ENCODE data around the gene MAP1LC3B2.
A peak's percentile ranks its signal among the peaks of the same experiment; 100 is the strongest.

MAP1LC3B2 gene

DNA sequence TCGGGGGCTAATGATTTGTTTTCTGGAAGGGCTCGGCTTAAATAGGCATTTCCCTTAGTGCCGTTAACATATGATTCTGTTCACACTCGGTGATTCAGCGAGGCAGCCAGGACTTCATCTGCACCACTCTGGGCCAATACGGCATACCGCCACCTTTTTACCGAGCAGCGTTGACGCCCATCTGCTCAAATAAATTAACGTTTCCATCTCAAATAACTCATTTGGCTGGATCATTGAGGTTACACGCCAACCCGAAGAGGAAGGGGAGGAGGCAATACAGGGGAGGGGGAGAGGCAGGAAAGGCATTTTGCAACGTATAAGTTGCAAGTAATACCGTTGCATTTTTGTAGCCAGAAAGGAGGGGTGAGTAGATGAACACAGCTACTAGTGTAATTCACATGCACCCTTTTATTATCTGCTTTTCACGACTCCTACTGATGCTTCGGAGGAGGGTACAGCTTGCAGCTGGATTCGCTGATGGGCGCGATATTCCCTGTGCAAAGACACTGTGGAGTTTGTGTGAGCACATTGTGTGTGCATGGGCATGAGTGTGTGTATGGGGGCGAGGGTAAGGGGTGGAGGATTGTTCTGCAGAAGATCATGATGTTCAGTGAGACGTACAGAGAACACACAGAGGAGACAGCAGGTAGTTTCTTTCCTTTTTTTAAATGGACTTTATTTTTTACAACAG is 45.9 kb downstream of the MAP1LC3B2 start:
- no peak overlapping the region for H3K4me3 ChIP-seq (ENCODE audit: low read length)
- TF ChIP-seq, protein P1, sequence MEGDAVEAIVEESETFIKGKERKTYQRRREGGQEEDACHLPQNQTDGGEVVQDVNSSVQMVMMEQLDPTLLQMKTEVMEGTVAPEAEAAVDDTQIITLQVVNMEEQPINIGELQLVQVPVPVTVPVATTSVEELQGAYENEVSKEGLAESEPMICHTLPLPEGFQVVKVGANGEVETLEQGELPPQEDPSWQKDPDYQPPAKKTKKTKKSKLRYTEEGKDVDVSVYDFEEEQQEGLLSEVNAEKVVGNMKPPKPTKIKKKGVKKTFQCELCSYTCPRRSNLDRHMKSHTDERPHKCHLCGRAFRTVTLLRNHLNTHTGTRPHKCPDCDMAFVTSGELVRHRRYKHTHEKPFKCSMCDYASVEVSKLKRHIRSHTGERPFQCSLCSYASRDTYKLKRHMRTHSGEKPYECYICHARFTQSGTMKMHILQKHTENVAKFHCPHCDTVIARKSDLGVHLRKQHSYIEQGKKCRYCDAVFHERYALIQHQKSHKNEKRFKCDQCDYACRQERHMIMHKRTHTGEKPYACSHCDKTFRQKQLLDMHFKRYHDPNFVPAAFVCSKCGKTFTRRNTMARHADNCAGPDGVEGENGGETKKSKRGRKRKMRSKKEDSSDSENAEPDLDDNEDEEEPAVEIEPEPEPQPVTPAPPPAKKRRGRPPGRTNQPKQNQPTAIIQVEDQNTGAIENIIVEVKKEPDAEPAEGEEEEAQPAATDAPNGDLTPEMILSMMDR (conservative IDR thresholded peaks at IDR 0.05; ENCODE audit: low read depth, low read length) = no peak
- no peak for DNase-seq (ENCODE audit: low read depth)

DNA sequence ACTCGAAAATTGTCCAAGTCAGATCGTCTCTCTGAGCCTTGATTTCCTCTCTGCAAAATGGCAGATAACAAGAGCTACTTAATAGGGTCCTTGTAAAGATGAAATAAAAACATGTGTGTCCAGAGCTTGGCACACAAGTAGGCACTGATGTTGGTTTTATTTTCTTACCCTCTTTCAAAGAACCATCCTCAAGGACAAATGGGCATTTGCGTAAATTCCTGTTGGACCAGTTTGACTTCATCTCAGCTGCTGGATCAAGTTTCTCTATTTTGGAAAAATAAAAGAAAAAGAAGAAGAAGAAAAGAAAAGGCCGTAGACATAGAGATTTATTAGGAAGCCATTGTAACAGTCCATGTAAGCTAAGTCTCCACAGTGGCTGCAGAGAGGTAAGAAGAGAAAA is 47.2 kb downstream of the MAP1LC3B2 start:
- TF ChIP-seq, protein P1 (conservative IDR thresholded peaks at IDR 0.05; ENCODE audit: low read depth, low read length) = no peak
- DNase-seq (ENCODE audit: low read depth) = no peak
- no peak overlapping the region for H3K4me3 ChIP-seq (ENCODE audit: low read length)

DNA sequence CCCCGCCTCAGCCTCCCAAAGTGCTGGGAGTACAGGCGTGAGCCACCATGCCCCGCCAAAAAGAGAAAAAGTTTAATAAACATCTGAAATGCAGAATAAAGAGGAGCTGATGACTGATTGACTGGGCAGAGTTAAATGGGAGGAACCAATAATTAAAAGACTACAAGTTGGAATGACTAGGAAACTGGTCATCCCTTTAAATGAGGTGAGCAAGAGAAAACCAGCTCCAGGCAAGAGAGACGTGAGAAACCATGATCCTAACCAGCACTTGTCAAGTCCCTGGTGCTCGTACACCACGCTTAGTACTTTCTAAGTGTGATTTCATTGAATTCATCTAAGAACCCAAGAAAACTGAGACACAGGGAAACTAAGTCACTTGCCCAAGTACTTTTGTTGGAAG is 47.9 kb downstream of the MAP1LC3B2 start:
- TF ChIP-seq, protein P1 (conservative IDR thresholded peaks at IDR 0.05; ENCODE audit: low read depth, low read length) = no peak
- no peak for DNase-seq (ENCODE audit: low read depth)
- H3K4me3 ChIP-seq (ENCODE audit: low read length) = no peak overlapping the region

DNA sequence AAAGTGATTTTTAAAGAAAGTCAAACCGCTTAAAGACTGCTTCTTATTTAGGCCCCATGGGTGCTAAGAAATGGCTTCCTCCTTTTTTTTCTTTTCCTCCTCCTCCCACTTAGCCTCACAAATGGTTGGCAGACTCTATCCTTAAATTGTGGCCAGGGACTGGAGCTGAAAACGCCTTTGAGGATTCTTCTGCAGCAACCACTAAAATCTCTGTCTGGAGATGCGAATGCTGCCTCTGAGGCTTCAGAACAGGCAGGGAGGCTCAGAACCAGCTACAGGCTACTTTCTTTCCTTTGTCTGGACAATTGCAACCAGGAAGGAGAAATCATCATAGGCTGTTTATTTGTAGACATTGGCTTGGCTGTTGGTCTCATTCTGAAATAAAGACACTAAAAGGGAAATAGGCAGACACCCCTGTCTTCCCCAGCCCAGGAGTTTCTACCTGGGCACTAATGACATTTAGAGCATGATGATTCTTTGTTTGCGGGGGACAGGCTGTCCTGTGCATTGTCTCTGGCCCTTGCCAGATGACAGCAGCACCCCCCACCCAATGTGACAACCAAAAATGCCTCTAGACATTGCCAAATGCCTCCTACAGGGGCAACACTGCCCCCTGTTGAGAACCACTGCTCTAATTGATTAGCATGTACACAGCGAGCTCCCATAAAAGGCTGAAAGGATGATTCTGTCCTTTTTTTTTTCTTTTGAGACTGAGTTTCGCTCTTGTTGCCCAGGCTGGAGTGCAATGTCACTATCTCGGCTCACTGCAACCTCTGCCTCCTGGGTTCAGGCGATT is 50.3 kb downstream of the MAP1LC3B2 start:
- DNase-seq (ENCODE audit: low read depth) = no peak
- no peak overlapping the region for H3K4me3 ChIP-seq (ENCODE audit: low read length)
- TF ChIP-seq, protein P1 (conservative IDR thresholded peaks at IDR 0.05; ENCODE audit: low read depth, low read length) = peak; percentile 48

DNA sequence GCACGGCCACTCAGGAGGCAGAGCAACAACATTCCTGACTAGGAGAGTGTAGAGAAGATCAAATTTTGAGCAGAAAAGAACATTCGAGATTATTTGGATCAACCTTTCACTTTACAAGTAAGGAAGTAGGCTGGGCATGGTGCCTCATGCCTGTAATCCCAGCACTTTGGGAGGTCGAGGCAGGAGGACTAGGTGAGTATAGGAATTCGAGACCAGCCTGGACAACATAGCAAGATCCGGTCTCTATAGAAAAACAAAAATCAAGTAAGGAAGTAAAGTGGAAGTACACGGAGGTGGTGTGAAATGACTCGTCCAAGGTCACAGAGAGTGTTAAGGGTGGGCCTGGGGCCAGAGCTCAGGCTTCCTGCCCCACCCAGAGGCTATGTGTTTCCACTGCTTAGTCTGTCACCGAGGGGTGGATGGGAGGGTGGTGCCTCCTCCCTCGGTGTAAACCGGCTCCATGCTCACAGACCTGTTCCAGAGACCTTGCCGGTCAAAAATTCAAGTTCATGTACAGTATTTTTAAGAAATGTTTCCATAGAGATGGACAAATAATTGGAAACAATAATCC is 51.9 kb downstream of the MAP1LC3B2 start:
- no peak for DNase-seq (ENCODE audit: low read depth)
- H3K4me3 ChIP-seq (ENCODE audit: low read length) = no peak overlapping the region
- TF ChIP-seq, protein P1 (conservative IDR thresholded peaks at IDR 0.05; ENCODE audit: low read depth, low read length) = no peak

DNA sequence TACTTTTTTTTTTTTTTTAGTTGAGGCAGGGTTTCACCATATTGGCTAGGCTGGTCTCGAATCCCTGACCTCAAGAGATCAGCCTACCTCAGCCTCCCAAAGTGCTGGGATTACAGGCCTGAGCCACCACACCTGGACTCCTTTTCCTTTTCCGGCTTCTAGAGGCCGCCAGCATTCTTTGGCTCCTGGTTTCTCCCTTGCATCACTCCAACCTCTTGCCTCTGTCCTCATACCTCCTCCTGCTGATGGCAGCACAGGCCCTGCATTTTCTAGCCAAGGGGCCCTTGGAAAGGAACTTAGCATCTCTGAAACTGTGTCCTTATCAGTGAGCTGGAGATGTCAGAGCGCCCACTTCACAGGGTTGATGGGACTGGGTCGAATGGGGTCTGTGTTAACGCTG is 53.3 kb downstream of the MAP1LC3B2 start:
- DNase-seq (ENCODE audit: low read depth) = no peak
- TF ChIP-seq, protein P1 (conservative IDR thresholded peaks at IDR 0.05; ENCODE audit: low read depth, low read length) = no peak
- H3K4me3 ChIP-seq (ENCODE audit: low read length) = no peak overlapping the region

Measured in retinal pigment epithelial cell (primary cell).